ENCODE measurements around the gene MARK4.

GRCh38 chr19:45327404-45328143 is 76.5 kb downstream of the MARK4 start:
- TF ChIP-seq CTCF (IDR thresholded peaks at IDR 0.05), result no peak
- no peak for TF ChIP-seq POLR2A (IDR thresholded peaks at IDR 0.05)
- no peak for TF ChIP-seq EP300 (IDR thresholded peaks at IDR 0.05)

All from ovary (tissue), 3 donors.